IPS-15b (cell line): ENCODE results near the gene TOX3.

Experiments used
- H3K27me3 ChIP-seq: one replicate; pipeline ENCODE4 v1.6.1; 2013; ENCODE audit warnings: low read length; ENCODE audit not compliant: control insufficient read depth, insufficient read depth
- H3K36me3 ChIP-seq: one replicate; pipeline ENCODE4 v1.6.1; 2013; ENCODE audit warnings: low read length; ENCODE audit not compliant: control insufficient read depth, insufficient read depth
- H3K4me1 ChIP-seq: one replicate; pipeline ENCODE4 v1.6.1; 2013; ENCODE audit warnings: mild to moderate bottlenecking, low read length; ENCODE audit not compliant: control insufficient read depth, insufficient read depth
- H3K4me3 ChIP-seq: one replicate; pipeline ENCODE4 v1.5.1; 2013; ENCODE audit warnings: low read depth, low read length
- H3K9ac ChIP-seq: one replicate; pipeline ENCODE4 v1.6.1; 2013; ENCODE audit warnings: low read depth, mild to moderate bottlenecking, low read length
- H3K9me3 ChIP-seq: one replicate; pipeline ENCODE4 v1.6.1; 2013; ENCODE audit warnings: mild to moderate bottlenecking, low read length; ENCODE audit not compliant: control insufficient read depth, insufficient read depth

The TOX3 gene

GRCh38 chr16:52460639-52461178 lies 86.2 kb downstream of the TOX3 start:
- Histone ChIP-seq H3K36me3 (no peaks in the 10 kb centered on the region), H3K9me3 (no peaks in the 10 kb centered on the region), H3K27me3 (no peaks in the 10 kb centered on the region), H3K9ac (no peak overlapping the region), H3K4me1 (peaks cover 25% of the 10 kb centered on the region), H3K4me3 (no peak overlapping the region)

DNA sequence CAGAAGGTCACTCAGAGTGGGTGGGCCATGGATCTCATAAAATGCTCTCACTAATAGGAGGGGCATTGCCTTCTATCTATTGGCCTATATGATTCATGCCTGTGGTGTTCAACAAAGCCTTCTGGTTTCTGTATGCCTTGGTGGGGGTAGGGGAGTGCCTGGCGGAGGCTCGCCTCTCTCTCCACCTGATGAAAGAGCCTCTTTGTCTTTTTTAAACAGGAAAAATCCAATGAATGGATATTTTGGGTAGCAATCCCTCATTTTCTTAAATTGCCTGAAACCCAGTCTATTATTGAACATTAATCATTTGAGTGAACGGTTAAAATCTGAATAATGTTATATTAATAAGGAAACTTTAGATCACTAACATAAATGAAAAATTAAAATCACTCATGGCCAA lies 90.6 kb downstream of the TOX3 start:
- Histone ChIP-seq H3K4me1 (peaks cover 17% of the 10 kb centered on the region), H3K9ac (no peak overlapping the region), H3K36me3 (no peaks in the 10 kb centered on the region), H3K4me3 (no peak overlapping the region), H3K27me3 (no peaks in the 10 kb centered on the region), H3K9me3 (no peaks in the 10 kb centered on the region)

- Histone ChIP-seq H3K9ac (no peak overlapping the region), H3K9me3 (no peaks in the 10 kb centered on the region), H3K4me3 (no peak overlapping the region), H3K27me3 (no peaks in the 10 kb centered on the region), H3K4me1 (peaks cover 12% of the 10 kb centered on the region), H3K36me3 (no peaks in the 10 kb centered on the region)
These were observed 91.2 kb downstream of the TOX3 start for GRCh38 chr16:52455549-52456277.

- no peaks in the 10 kb centered on the region for H3K9me3 ChIP-seq
- no peaks in the 10 kb centered on the region for H3K36me3 ChIP-seq
- H3K9ac ChIP-seq: no peak overlapping the region
- no peaks in the 10 kb centered on the region for H3K27me3 ChIP-seq
- no peak overlapping the region for H3K4me3 ChIP-seq
- peaks cover 9% of the 10 kb centered on the region for H3K4me1 ChIP-seq
These were observed 93.3 kb downstream of the TOX3 start for GRCh38 chr16:52453644-52454043.

GRCh38 chr16:52451971-52452421 lies 94.9 kb downstream of the TOX3 start:
- Histone ChIP-seq H3K27me3 (no peaks in the 10 kb centered on the region), H3K36me3 (no peaks in the 10 kb centered on the region), H3K4me1 (peaks cover 6% of the 10 kb centered on the region), H3K9ac (no peak overlapping the region), H3K9me3 (no peaks in the 10 kb centered on the region), H3K4me3 (no peak overlapping the region)

GRCh38 chr16:52450916-52451315 lies 96.0 kb downstream of the TOX3 start:
- H3K36me3 ChIP-seq: no peaks in the 10 kb centered on the region

GRCh38 chr16:52450241-52450640 lies 96.7 kb downstream of the TOX3 start:
- H3K4me1 ChIP-seq: peaks cover 11% of the 10 kb centered on the region
- no peaks in the 10 kb centered on the region for H3K27me3 ChIP-seq
- H3K9me3 ChIP-seq: no peaks in the 10 kb centered on the region
- no peaks in the 10 kb centered on the region for H3K36me3 ChIP-seq
- H3K4me3 ChIP-seq: no peak overlapping the region
- H3K9ac ChIP-seq: no peak overlapping the region

More at GRCh38 chr16:52450916-52451315, 96.0 kb downstream of the TOX3 start:
- Histone ChIP-seq H3K9me3 (no peaks in the 10 kb centered on the region), H3K9ac (no peak overlapping the region), H3K4me1 (peaks cover 9% of the 10 kb centered on the region), H3K27me3 (no peaks in the 10 kb centered on the region), H3K4me3 (no peak overlapping the region)

GRCh38 chr16:52446080-52446479 lies 100.9 kb downstream of the TOX3 start:
- H3K4me3 ChIP-seq: no peak overlapping the region
- H3K9ac ChIP-seq: no peak overlapping the region
- peaks cover 11% of the 10 kb centered on the region for H3K4me1 ChIP-seq

GRCh38 chr16:52441886-52442285 lies 105.1 kb downstream of the TOX3 start:
- no peaks in the 10 kb centered on the region for H3K9me3 ChIP-seq
- H3K4me3 ChIP-seq: no peak overlapping the region
- H3K27me3 ChIP-seq: no peaks in the 10 kb centered on the region
- H3K4me1 ChIP-seq: peaks cover 9% of the 10 kb centered on the region
- no peak overlapping the region for H3K9ac ChIP-seq
- H3K36me3 ChIP-seq: no peaks in the 10 kb centered on the region

More at GRCh38 chr16:52446080-52446479, 100.9 kb downstream of the TOX3 start:
- Histone ChIP-seq H3K36me3 (no peaks in the 10 kb centered on the region), H3K9me3 (no peaks in the 10 kb centered on the region), H3K27me3 (no peaks in the 10 kb centered on the region)

DNA sequence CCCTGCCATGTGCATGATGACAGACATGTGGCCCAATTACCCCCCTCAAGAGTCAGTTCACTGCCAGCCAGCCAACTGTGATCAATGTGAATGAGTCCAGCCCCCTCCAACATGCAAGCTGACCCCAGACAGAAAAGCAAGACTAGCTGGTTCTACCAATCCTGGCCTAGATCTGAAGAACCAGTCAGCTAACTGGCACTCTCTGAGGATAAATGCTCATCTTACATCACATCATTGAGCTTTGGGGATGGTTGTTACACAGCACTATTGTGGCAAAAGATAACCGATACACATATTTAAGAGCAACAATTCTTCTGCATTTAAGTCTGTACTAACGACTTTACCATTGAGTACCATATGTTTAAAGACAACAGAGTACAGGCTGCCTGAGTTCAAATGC lies 106.7 kb downstream of the TOX3 start:
- no peaks in the 10 kb centered on the region for H3K36me3 ChIP-seq
- H3K4me3 ChIP-seq: no peak overlapping the region
- no peak overlapping the region for H3K9ac ChIP-seq
- H3K9me3 ChIP-seq: no peaks in the 10 kb centered on the region
- no peaks in the 10 kb centered on the region for H3K4me1 ChIP-seq
- H3K27me3 ChIP-seq: no peaks in the 10 kb centered on the region

DNA sequence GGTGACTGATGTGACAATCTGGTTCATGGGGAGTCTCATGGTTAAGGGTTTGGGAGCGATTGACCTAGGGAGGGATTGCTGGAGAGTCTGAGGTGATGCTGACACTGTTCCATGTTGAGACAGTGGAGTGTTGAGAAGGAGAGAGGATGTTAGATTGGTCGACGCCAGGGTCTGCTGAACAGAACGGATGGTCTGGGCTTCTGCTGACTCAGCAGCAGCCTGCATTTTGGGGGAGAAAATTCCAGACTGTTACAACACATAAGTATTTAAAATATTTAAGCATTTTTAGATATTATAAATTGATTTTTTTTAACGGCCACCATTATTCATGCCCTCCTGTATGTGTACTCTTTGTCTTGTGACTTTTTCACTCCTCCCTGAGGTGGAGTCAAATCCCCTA lies 107.2 kb downstream of the TOX3 start:
- Histone ChIP-seq H3K27me3 (no peaks in the 10 kb centered on the region), H3K9me3 (no peaks in the 10 kb centered on the region), H3K4me1 (no peaks in the 10 kb centered on the region), H3K9ac (no peak overlapping the region), H3K4me3 (no peak overlapping the region), H3K36me3 (no peaks in the 10 kb centered on the region)

GRCh38 chr16:52439171-52439701 lies 107.7 kb downstream of the TOX3 start:
- no peak overlapping the region for H3K9ac ChIP-seq
- no peak overlapping the region for H3K4me3 ChIP-seq
- no peaks in the 10 kb centered on the region for H3K9me3 ChIP-seq
- no peaks in the 10 kb centered on the region for H3K4me1 ChIP-seq
- no peaks in the 10 kb centered on the region for H3K27me3 ChIP-seq
- no peaks in the 10 kb centered on the region for H3K36me3 ChIP-seq
